Measurements from ENCODE around the gene TRIM22.

GRCh38 chr11:5686426-5686825 is 3.2 kb upstream of the TRIM22 start:
- TF ChIP-seq CTCF (IDR thresholded peaks at IDR 0.05) = no peak
- TF ChIP-seq POLR2A (IDR thresholded peaks at IDR 0.05) = no peak

Data from tibial nerve (tissue), 3 donors.